K562 (cell line): ENCODE data around the gene GIGYF2. TPM values are rescaled to one million over a fixed set of nuclear protein-coding genes. Genes with fewer than 3 reads are reported as not detected.

ENCODE experiments used
- ATAC-seq: fragments of 200-7000 bp; cut with Tn5 transposase; 3 replicates; pipeline ENCODE4 v1.9.1; 2020; ENCODE audit warnings: moderate library complexity
- BruUV-seq: library from RNA; stranded (reverse); fragments of 400-500 nt; replicated peaks from 2 replicates; lab custom pipeline; 2021; lab: Mats Ljungman, UMichigan
- CTCF ChIA-PET: fragments of 300-600 bp; formaldehyde crosslinking; extraction: SDS; loops from one replicate; lab custom pipeline; 2021; ENCODE audit warnings: low intra/inter-chr PET ratio; lab: Yijun Ruan, JAX
- POLR2A ChIA-PET: fragments of 300-600, 350-650 bp; sonication (Branson Sonifier 250); formaldehyde crosslinking; extraction: SDS; loops from one replicate; lab custom pipeline; 2021; ENCODE audit warnings: antibody characterized with exemption, inconsistent platforms; lab: Yijun Ruan, JAX
- DNase-seq, 4 experiments: peaks; one replicate each; pipeline versions ENCODE4 v3.0.0 to v3.0.0-alpha.2; 2011 to 2018; ENCODE audit warnings: low spot score in 3 of 4, mixed read lengths in 3 of 4; ENCODE audit errors: extremely low read depth in 1 of 4
- FAIRE-seq: peaks from 2 replicates; lab custom pipeline; 2011; peaks lifted over from hg19 to GRCh38; lab: Jason Lieb, UNC
- H2AFZ ChIP-seq: 2 replicates; pipeline ENCODE4 v1.6.0; 2011; ENCODE audit warnings: low read depth, low read length, control low read depth, inconsistent platforms
- H3K27ac ChIP-seq: fragments of 200-600 bp; 3 replicates; pipeline ENCODE4 v1.8.0; 2011; ENCODE audit warnings: low read depth, mild to moderate bottlenecking, control low read depth, inconsistent platforms, low read length, moderate library complexity, mixed read lengths; ENCODE audit errors: extremely low read depth
- H3K27me3 ChIP-seq, 2 experiments: fragments of 300-600 bp in 1 of 2; 2 replicates in 1 of 2; 3 replicates in 1 of 2; pipeline versions ENCODE4 v1.6.0 to v1.8.0; 2011; ENCODE audit warnings: inconsistent platforms in 2 of 2, low read length in 2 of 2, mild to moderate bottlenecking in 1 of 2, mixed read lengths in 1 of 2, moderate library complexity in 1 of 2; ENCODE audit not compliant: control insufficient read depth in 2 of 2, insufficient read depth in 2 of 2
- H3K36me3 ChIP-seq: fragments of 300-600 bp; 3 replicates; pipeline ENCODE4 v1.8.0; 2011; ENCODE audit warnings: mild to moderate bottlenecking, low read length, inconsistent platforms; ENCODE audit not compliant: control insufficient read depth, insufficient read depth
- H3K4me1 ChIP-seq, 2 experiments: fragments of 200-600 bp in 1 of 2; replicated peaks in 1 of 2; 2 replicates in 1 of 2; 3 replicates in 1 of 2; pipeline versions ENCODE4 v1.5.1 to v1.8.0; 2011; ENCODE audit warnings: inconsistent platforms in 2 of 2, low read length in 2 of 2, mild to moderate bottlenecking in 1 of 2, mixed read lengths in 1 of 2, moderate library complexity in 1 of 2; ENCODE audit not compliant: control insufficient read depth in 2 of 2, insufficient read depth in 2 of 2
- H3K4me2 ChIP-seq: 2 replicates; pipeline ENCODE4 v1.6.1; 2011; ENCODE audit warnings: low read length, control low read depth, inconsistent platforms, mixed read lengths; ENCODE audit not compliant: insufficient read depth
- H3K4me3 ChIP-seq: fragments of 200-600 bp; sonication (generic), shearing (Covaris generic); 2 replicates; pipeline ENCODE4 v1.5.1; 2016; ENCODE audit warnings: control low read depth, inconsistent platforms
- H3K79me2 ChIP-seq: fragments of 200-600 bp; 3 replicates; pipeline ENCODE4 v1.8.0; 2011; ENCODE audit warnings: low read length, inconsistent platforms; ENCODE audit not compliant: control insufficient read depth, insufficient read depth
- H3K9ac ChIP-seq, 2 experiments: 2 replicates each; pipeline versions ENCODE4 v1.6.0 to v1.6.1; 2011; ENCODE audit warnings: low read depth in 2 of 2, low read length in 2 of 2, control low read depth in 1 of 2, inconsistent platforms in 1 of 2, mild to moderate bottlenecking in 1 of 2, mixed read lengths in 1 of 2; ENCODE audit not compliant: insufficient read depth in 1 of 2
- H3K9me1 ChIP-seq: one replicate; pipeline ENCODE4 v1.6.0; 2011; ENCODE audit warnings: inconsistent platforms, mild to moderate bottlenecking, low read length, moderate library complexity; ENCODE audit not compliant: control insufficient read depth, insufficient read depth
- H3K9me3 ChIP-seq: replicated peaks from 2 replicates; pipeline ENCODE4 v1.5.1; 2011; ENCODE audit warnings: low read depth, low read length, inconsistent platforms; ENCODE audit not compliant: control insufficient read depth, insufficient read depth
- H4K20me1 ChIP-seq: replicated peaks from 2 replicates; pipeline ENCODE4 v1.6.1; 2011; ENCODE audit warnings: low read length, inconsistent platforms, mixed read lengths; ENCODE audit not compliant: control insufficient read depth, insufficient read depth
- CREB3L1 ChIP-seq: fragments of 450-650 bp; IDR thresholded peaks from 2 replicates; pipeline ENCODE4 v1.6.1; 2014; ENCODE audit warnings: low read depth, mild to moderate bottlenecking, moderate library complexity, borderline replicate concordance
- ERF ChIP-seq: fragments of 450-650 bp; formaldehyde crosslinking; IDR thresholded peaks from 2 replicates; pipeline ENCODE4 v1.4.0; 2020; ENCODE audit warnings: mild to moderate bottlenecking, mixed read lengths
- FOS ChIP-seq: IDR thresholded peaks from 3 replicates; pipeline ENCODE4 v1.6.1; 2011; ENCODE audit not compliant: insufficient read length; ENCODE audit errors: extremely low read depth
- FOXJ3 ChIP-seq: sonication (generic); formaldehyde crosslinking; IDR thresholded peaks from 2 replicates; pipeline ENCODE4 v1.4.0; 2020; ENCODE audit warnings: mild to moderate bottlenecking, missing genetic modification reagents
- HLTF ChIP-seq: fragments of 450-650 bp; IDR thresholded peaks from 2 replicates; pipeline ENCODE4 v1.6.1; 2016
- HMGN3 ChIP-seq: IDR thresholded peaks from 2 replicates; pipeline ENCODE4 v1.6.1; 2011; ENCODE audit warnings: borderline replicate concordance, low read depth, mild to moderate bottlenecking, mixed read lengths, low read length; ENCODE audit not compliant: insufficient read length; ENCODE audit errors: extremely low read depth
- MEIS2 ChIP-seq: fragments of 450-650 bp; IDR thresholded peaks from 2 replicates; pipeline ENCODE4 v1.6.1; 2014; ENCODE audit warnings: mild to moderate bottlenecking; ENCODE audit not compliant: partially characterized antibody
- NRF1 ChIP-seq, 2 experiments: fragments of 450-650 bp; IDR thresholded peaks in 1 of 2; conservative IDR thresholded peaks in 1 of 2; 2 replicates each; pipeline ENCODE4 v1.6.1; 2014; ENCODE audit warnings: mild to moderate bottlenecking in 2 of 2
- RBM34 ChIP-seq: fragments of 200-400 bp; formaldehyde crosslinking; IDR thresholded peaks from 2 replicates; pipeline ENCODE4 v1.6.1; 2018; ENCODE audit warnings: low read length, borderline replicate concordance; ENCODE audit not compliant: insufficient read depth
- RFX5 ChIP-seq: IDR thresholded peaks from 2 replicates; pipeline ENCODE4 v1.6.1; 2011; ENCODE audit warnings: low read depth, mild to moderate bottlenecking, improper control_type of control experiment, low read length
- RUNX1 ChIP-seq: sonication (generic); IDR thresholded peaks from 2 replicates; pipeline ENCODE4 v1.6.1; 2016; ENCODE audit warnings: antibody characterized with exemption, low read depth
- SAFB ChIP-seq: fragments of 200-400 bp; formaldehyde crosslinking; IDR thresholded peaks from 2 replicates; pipeline ENCODE4 v1.6.1; 2017; ENCODE audit warnings: low read depth, low read length, borderline replicate concordance
- SRF ChIP-seq, 2 experiments: fragments of 250-450, 450-650 bp in 1 of 2; sonication (Bioruptor Pico) in 1 of 2; sonication (generic) in 1 of 2; formaldehyde crosslinking; IDR thresholded peaks; 2 replicates each; pipeline versions ENCODE4 v1.5.0 to v1.5.1; 2020 to 2022; ENCODE audit warnings: mild to moderate bottlenecking in 1 of 2, missing genetic modification reagents in 1 of 2
- TFE3 ChIP-seq: fragments of 450-650 bp; formaldehyde crosslinking; IDR thresholded peaks from 2 replicates; pipeline ENCODE4 v1.4.0; 2020; ENCODE audit warnings: mild to moderate bottlenecking, mixed read lengths
- TSC22D4 ChIP-seq: fragments of 450-650 bp; IDR thresholded peaks from 2 replicates; pipeline ENCODE4 v1.6.1; 2016; ENCODE audit warnings: missing genetic modification characterization, missing biosample characterization, control low read depth
- UBTF ChIP-seq, 2 experiments: IDR thresholded peaks; 2 replicates each; pipeline ENCODE4 v1.6.1; 2012; ENCODE audit warnings: improper control_type of control experiment in 2 of 2, low read depth in 2 of 2, low read length in 2 of 2, borderline replicate concordance in 1 of 2
- ZFP36 ChIP-seq: fragments of 150-350 bp; IDR thresholded peaks from 2 replicates; pipeline ENCODE4 v1.6.1; 2018; ENCODE audit warnings: low read length, low read depth; ENCODE audit not compliant: partially characterized antibody
- WGBS: fragments of 100-300 bp; shearing (Covaris generic); methylation state at CpG from one replicate; pipeline ENCODE4 v1.1.6; 2016; ENCODE audit warnings: low coverage, mixed read lengths; ENCODE audit not compliant: insufficient coverage; ENCODE audit errors: missing lambda C conversion rate; 5-methylcytosine and 5-hydroxymethylcytosine counted together
- in situ Hi-C: fragments of 300-500 bp; cut with MboI; formaldehyde crosslinking; loops from 4 replicates; pipeline ENCODE4 v1.15.0; 2018; ENCODE audit warnings: inconsistent platforms, mixed read lengths
- intact Hi-C: fragments of 100-400 bp; cut with micrococcal nuclease; formaldehyde crosslinking; loops from 2 replicates; pipeline ENCODE4 v1.14.2; 2022
- polyA plus RNA-seq, 8 experiments: library from polyadenylated mRNA; depleted of rRNA in 4 of 8; stranded (reverse) in 5 of 8; unstranded in 3 of 8; fragments of >200 nt; fragmentation: Nextera tagmentation in 2 of 8; fragmentation: Illumina TruSeq in 1 of 8; extraction: Ambion mirVana in 2 of 8; extraction: Trizol in 1 of 8; gene quantifications; 2 replicates each; pipeline versions ENCODE4 v1.2.1 to v1.2.3, GENCODE V29; 2011 to 2014; ENCODE audit warnings: inconsistent platforms in 1 of 8, missing spikeins in 1 of 8
- total RNA-seq, 7 experiments: library from RNA; depleted of rRNA in 6 of 7; stranded (reverse); fragments of >200 nt in 6 of 7; fragmentation: Illumina TruSeq in 2 of 7; extraction: Trizol in 2 of 7; gene quantifications; 2 replicates each; pipeline versions ENCODE4 v1.2.1 to v1.2.3, GENCODE V29; 2011 to 2021; ENCODE audit warnings: low replicate concordance in 1 of 7

Gene GIGYF2
- total and polyA plus RNA-seq, 9 of the 15 experiments (the other 6 are each of a cell fraction or from before 2014, with no cell fraction given), result 12.7 to 52.7 (median 34.9) TPM

GRCh38 chr2:232767866-232768265 lies 70.7 kb downstream of the GIGYF2 start:
- H3K9me1 ChIP-seq, result no peaks in the 10 kb centered on the region
- H3K4me3 ChIP-seq, result no peak overlapping the region
- H4K20me1 ChIP-seq, result no peaks in the 10 kb centered on the region
- intact Hi-C loops (no loop called here), in situ Hi-C loops (no loop called here)
- no peaks in the 10 kb centered on the region for H3K27me3 ChIP-seq
- FAIRE-seq (no peak), DNase-seq (no peak), ATAC-seq (no peak)
- peaks cover 67% of the 10 kb centered on the region for H3K36me3 ChIP-seq
- no peaks in the 10 kb centered on the region for H3K9me3 ChIP-seq
- ChIA-PET CTCF (no interaction called here), POLR2A (no interaction called here)
- no peak overlapping the region for H2AFZ ChIP-seq
- no peaks in the 10 kb centered on the region for H3K79me2 ChIP-seq
- no peak overlapping the region for H3K9ac ChIP-seq
- no peak overlapping the region for H3K27ac ChIP-seq
- WGBS, result 86% methylated on average over 1 of the region's 1 CpG
- H3K4me1 ChIP-seq, result no peaks in the 10 kb centered on the region
- H3K4me2 ChIP-seq, result no peak overlapping the region
- BruUV-seq, result no TSS peak
- TF ChIP-seq FOXJ3 (CRISPR knock-in tag) (no peak), RBM34 (no peak), HLTF (no peak), TFE3 (no peak), RUNX1 (no peak), HMGN3 (no peak), ZFP36 (no peak), TSC22D4 (tag) (no peak), RFX5 (no peak), ERF (CRISPR knock-in tag) (no peak), SRF (CRISPR knock-in tag; IDR thresholded peaks at IDR 0.05) (no peak), CREB3L1 (no peak), FOS (no peak), MEIS2 (no peak), UBTF (IDR thresholded peaks at IDR 0.05; ENCODE audit: borderline replicate concordance in 1 of 2, low read depth in 2 of 2, low read length in 2 of 2) (no peak), SAFB (no peak), NRF1 (conservative IDR thresholded peaks at IDR 0.05 in 1 of 2, IDR thresholded peaks at IDR 0.05 in 1 of 2) (no peak)
